ENCODE results near the gene SNRPD1. TPM values are rescaled to one million over a fixed set of nuclear protein-coding genes. Genes with fewer than 3 reads are reported as not detected.

Gene SNRPD1
- total RNA-seq, 4 donors from 2014 or later, result 5.3 to 7.7 (median 6.5) TPM

DNA sequence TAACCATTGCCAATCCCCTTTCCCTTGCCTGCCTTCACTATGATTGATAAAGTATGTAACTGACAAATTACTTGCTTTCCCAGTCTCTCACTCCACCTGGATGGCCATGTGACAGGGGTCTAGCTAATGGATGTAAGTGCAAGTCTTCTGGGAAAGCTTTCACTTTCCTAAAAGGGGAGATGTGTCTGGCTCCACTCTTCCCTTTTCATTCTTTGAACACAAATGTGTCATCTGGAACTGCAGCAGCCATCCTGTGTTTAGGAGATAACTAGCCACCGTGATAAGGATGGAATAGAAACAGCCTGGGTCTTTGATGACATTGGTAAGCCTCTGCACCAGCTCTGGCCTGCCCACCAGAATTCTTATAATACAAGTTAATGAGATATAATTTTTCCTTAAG is 38.2 kb downstream of the SNRPD1 start:
- 81% methylated on average over 1 of the region's 1 CpG for WGBS
- TF ChIP-seq EP300 (IDR thresholded peaks at IDR 0.05) (no peak), POLR2A (IDR thresholded peaks at IDR 0.05) (no peak), POLR2AphosphoS5 (IDR thresholded peaks at IDR 0.05) (no peak)
- TF ChIP-seq, protein P1, sequence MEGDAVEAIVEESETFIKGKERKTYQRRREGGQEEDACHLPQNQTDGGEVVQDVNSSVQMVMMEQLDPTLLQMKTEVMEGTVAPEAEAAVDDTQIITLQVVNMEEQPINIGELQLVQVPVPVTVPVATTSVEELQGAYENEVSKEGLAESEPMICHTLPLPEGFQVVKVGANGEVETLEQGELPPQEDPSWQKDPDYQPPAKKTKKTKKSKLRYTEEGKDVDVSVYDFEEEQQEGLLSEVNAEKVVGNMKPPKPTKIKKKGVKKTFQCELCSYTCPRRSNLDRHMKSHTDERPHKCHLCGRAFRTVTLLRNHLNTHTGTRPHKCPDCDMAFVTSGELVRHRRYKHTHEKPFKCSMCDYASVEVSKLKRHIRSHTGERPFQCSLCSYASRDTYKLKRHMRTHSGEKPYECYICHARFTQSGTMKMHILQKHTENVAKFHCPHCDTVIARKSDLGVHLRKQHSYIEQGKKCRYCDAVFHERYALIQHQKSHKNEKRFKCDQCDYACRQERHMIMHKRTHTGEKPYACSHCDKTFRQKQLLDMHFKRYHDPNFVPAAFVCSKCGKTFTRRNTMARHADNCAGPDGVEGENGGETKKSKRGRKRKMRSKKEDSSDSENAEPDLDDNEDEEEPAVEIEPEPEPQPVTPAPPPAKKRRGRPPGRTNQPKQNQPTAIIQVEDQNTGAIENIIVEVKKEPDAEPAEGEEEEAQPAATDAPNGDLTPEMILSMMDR (IDR thresholded peaks at IDR 0.05), result no peak

DNA sequence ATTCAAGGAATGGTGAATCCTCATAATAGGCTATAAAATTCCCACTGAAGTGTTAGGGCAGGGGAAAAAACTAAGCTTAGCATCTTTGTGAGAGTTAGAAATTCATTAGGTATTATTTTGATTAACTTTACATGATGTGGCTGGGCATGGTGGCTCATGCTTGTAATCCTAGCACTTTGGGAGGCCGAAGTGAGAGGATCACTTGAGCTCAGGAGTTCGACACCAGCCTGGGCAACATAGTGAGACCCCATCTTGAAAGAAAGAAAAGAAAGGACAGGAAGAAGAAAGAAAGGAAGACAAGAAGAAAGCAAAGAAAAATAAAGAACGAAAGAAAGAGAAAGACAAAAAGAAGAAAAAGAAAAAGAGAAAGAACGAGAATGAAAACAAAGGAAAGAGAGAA is 40.0 kb downstream of the SNRPD1 start:
- no peaks in the 10 kb centered on the region for H3K27me3 ChIP-seq
- TF ChIP-seq, protein P1 (IDR thresholded peaks at IDR 0.05), result no peak
- TF ChIP-seq POLR2A (IDR thresholded peaks at IDR 0.05) (no peak), EP300 (IDR thresholded peaks at IDR 0.05) (no peak), POLR2AphosphoS5 (IDR thresholded peaks at IDR 0.05) (no peak)
- no peaks in the 10 kb centered on the region for H3K4me1 ChIP-seq
- H3K4me3 ChIP-seq, result no peak overlapping the region
- H3K36me3 ChIP-seq, result peaks cover 10% of the 10 kb centered on the region
- DNase-seq (ENCODE audit: low spot score in 2 of 2), result no peak
- WGBS, result 98% methylated on average over 4 of the region's 4 CpGs
- no peaks in the 10 kb centered on the region for H3K9me3 ChIP-seq
- H3K27ac ChIP-seq, result no peak overlapping the region

More for the DNA sequence above, 38.2 kb downstream of the SNRPD1 start:
- H3K4me3 ChIP-seq, result no peak overlapping the region
- no peaks in the 10 kb centered on the region for H3K9me3 ChIP-seq
- H3K4me1 ChIP-seq, result no peaks in the 10 kb centered on the region
- no peak for DNase-seq (ENCODE audit: low spot score in 2 of 2)
- peaks cover 3% of the 10 kb centered on the region for H3K36me3 ChIP-seq
- H3K27me3 ChIP-seq, result no peaks in the 10 kb centered on the region
- no peak overlapping the region for H3K27ac ChIP-seq

DNA sequence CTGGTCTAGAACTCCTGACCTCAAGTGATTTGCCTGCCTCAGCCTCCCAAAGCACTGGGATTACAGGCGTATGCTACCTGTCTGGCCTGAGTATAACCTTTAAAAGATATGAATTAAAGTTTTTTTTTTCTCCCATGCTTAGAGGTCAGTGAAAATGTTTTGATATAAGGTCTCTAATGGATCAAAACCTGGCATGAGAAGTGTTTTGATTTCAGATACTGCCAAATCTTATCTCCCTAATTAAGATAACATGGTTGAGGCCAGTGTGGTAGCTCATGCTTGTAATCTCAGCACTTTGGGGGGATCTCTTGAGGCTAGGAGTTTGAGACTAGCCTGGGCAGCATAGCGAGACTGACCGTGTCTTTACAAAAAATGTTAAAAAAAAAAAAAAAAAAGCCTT is 41.2 kb downstream of the SNRPD1 start:
- no peaks in the 10 kb centered on the region for H3K4me1 ChIP-seq

DNA sequence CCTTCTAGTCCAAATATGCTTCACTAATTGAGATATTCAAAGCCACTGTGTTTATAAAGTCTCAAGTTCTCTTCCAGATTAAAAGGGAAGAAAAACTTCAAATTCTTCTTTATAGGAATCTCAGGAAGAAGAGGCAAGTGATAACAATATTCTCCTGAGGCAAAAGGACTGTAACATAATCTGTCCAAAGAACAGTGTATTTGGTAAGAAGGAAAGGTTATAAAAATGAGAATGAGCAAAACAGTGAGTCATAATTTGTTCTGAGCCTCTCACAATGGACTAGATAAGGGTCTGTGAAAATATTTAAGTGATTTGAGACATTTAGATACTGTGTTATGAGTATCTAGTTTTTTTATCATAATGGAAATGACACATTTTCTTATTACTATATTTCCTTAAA is 44.3 kb downstream of the SNRPD1 start:
- Histone ChIP-seq H3K36me3 (peaks cover 10% of the 10 kb centered on the region), H3K4me3 (no peak overlapping the region), H3K27me3 (no peaks in the 10 kb centered on the region), H3K4me1 (no peaks in the 10 kb centered on the region), H3K27ac (no peak overlapping the region), H3K9me3 (no peaks in the 10 kb centered on the region)
- TF ChIP-seq, protein P1 (IDR thresholded peaks at IDR 0.05), result no peak
- TF ChIP-seq POLR2AphosphoS5 (IDR thresholded peaks at IDR 0.05), result no peak
- no peak for DNase-seq (ENCODE audit: low spot score in 2 of 2)

More for the DNA sequence above, 41.2 kb downstream of the SNRPD1 start:
- H3K36me3 ChIP-seq, result peaks cover 10% of the 10 kb centered on the region
- H3K27ac ChIP-seq, result no peak overlapping the region
- H3K27me3 ChIP-seq, result no peaks in the 10 kb centered on the region
- WGBS, result 95% methylated on average over 3 of the region's 3 CpGs
- H3K4me3 ChIP-seq, result no peak overlapping the region
- H3K9me3 ChIP-seq, result no peaks in the 10 kb centered on the region
- DNase-seq (ENCODE audit: low spot score in 2 of 2), result no peak
- TF ChIP-seq POLR2AphosphoS5 (IDR thresholded peaks at IDR 0.05) (no peak), EP300 (IDR thresholded peaks at IDR 0.05) (no peak), POLR2A (IDR thresholded peaks at IDR 0.05) (no peak)
- TF ChIP-seq, protein P1 (IDR thresholded peaks at IDR 0.05), result no peak

DNA sequence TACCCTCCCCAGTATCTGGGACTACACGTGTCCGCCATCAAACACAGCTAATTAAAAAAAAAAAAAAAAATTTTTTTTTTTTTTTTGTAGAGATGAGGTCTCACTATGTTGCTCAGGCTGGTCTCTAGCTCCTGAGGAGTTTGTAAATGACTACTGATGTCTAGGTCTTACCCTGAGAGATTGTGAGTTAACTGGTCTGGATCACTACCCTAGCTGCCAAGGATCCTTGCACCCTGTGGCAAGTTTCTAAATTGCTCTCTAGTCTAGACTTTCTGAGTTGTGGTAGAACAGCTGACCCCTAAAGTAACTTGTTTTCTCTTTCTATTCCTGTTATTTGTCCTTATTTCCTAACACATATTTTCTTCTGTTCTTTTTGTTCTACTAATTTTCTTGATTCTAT is 48.0 kb downstream of the SNRPD1 start:
- TF ChIP-seq POLR2A (IDR thresholded peaks at IDR 0.05) (no peak), POLR2AphosphoS5 (IDR thresholded peaks at IDR 0.05) (no peak), EP300 (IDR thresholded peaks at IDR 0.05) (no peak)
- TF ChIP-seq, protein P1 (IDR thresholded peaks at IDR 0.05), result no peak
- no peaks in the 10 kb centered on the region for H3K9me3 ChIP-seq
- no peaks in the 10 kb centered on the region for H3K4me1 ChIP-seq
- DNase-seq (ENCODE audit: low spot score in 2 of 2), result no peak
- WGBS, result 93% methylated on average over 2 of the region's 2 CpGs
- no peak overlapping the region for H3K27ac ChIP-seq
- H3K36me3 ChIP-seq, result peaks cover 7% of the 10 kb centered on the region
- H3K4me3 ChIP-seq, result no peak overlapping the region
- no peaks in the 10 kb centered on the region for H3K27me3 ChIP-seq
